GM21390 (cell line): ENCODE data around the gene DNAH17.

Source experiments
- ATAC-seq: cut with Tn5 transposase; IDR thresholded peaks from one replicate; pipeline ENCODE4 v1.9.1; 2021; ENCODE audit not compliant: unreplicated experiment

DNAH17 gene

DNA sequence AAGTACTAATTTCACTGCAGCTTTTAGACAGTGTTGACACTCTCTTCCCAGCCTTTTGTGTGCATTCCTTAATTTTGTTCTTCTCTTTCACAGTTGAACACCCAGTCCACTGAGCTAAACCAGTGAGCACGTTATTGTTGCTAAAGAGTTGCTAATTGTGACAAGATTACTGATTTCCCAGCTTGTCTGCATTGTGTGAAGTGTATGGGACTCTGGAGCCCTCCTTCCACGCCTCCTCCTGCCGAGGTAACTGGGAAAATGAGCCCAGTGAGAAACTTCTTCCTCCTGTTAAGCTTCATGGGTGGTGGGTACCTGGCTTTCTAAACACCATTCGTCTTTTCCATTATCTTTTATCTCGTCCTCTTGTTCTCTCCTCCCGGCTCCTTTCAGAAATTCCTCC, 29.8 kb upstream of the DNAH17 start:
- no peak for ATAC-seq

DNA sequence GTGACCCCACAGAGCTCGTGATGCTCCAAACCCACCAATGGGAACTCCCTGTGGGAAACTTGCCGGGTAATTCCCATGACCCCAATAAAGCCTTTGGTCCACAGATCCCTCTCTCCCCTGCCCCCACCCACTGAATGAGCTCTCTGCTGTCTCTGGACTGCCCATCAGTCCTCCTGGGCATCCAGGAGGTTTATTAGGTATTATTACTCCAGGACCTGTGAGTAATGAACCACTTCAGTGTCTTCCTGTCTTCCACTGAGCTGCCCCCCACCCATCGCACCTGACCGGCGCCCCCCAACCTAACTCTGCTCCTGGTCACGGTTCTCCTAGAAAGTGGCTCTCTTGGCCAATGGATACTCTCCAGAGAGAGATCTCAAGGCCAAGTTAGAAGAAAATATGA, 28.7 kb upstream of the DNAH17 start:
- ATAC-seq: no peak

GRCh38 chr17:78605429-78605828, 28.2 kb upstream of the DNAH17 start:
- ATAC-seq: no peak

- ATAC-seq: no peak
These were observed 25.1 kb upstream of the DNAH17 start for GRCh38 chr17:78602246-78602645.

DNA sequence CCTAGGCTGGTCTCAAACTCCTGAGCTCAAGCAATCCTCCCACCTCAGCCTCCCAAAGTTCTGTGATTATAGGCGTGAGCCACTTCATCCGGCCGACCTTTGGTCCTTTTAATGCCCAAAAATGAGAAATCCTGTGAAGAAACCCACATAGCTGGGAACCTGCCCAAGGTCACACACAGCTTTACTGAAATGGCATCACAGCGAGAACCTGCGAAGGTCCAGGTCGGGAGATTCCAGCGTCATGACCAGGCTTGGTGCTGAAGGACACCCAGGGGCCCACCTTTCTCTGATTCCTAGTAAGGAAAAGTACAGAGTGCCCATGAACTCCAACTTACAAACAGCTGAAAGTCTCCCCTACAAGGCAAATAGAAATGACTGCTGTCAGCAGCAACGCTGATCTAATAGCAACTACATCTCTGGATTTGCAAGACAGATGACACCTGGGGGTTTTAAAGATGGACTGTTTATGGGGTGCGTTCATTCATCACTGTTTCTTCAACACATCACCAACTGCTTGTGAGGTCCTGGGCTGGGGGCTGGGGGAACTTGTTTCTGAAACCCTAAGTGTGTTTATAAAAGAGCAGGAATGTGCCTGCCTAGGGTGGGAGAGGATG, 24.5 kb upstream of the DNAH17 start:
- ATAC-seq: no peak

DNA sequence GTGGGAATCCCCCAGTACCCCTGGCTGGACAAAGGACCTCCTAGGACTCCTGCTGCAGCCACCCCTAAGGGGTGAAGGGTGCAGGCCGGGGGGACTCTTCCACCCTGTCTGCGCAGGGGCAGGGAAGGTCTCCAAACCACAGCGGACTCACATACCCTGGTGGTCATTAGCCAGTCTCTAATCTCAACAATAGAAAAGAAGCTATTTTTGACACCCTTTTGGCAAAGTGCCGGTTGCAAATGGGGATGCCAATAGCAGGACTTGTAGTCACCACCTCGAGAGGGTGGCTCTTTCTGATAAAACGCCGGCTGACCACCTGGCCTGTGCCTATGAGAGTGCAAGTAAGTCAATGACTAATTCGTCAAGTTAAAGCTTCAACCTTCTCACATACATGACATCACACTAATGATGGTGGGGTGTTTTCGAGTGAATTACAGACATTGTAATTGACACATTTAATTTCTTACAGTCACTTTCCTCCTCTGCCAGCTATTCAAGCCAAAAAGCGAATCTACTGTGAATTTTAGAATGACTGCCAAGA, 23.1 kb upstream of the DNAH17 start:
- no peak for ATAC-seq

GRCh38 chr17:78599419-78599818, 22.2 kb upstream of the DNAH17 start:
- ATAC-seq: no peak

DNA sequence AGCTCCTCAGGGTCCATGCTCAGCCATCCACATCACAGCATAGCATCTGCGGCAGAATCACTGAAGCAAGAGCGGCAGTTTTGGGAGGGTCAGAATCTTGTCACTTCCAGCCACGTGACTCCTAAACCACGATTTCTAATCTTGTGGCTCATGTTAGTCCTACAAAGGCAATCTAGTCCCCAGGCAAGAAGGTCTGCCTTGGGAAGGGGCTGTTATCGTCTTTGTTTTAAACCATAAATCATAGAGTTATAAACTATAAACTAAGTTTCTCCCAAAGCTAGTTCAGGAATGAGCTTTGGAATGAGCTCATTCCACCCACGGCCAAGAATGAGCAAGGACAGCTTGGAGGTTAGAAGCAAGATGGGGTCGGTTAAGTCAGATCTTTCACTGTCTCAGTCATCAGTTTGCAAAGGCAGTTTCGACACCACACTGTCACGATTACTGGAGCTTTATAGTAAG, 20.8 kb upstream of the DNAH17 start:
- ATAC-seq: no peak

DNA sequence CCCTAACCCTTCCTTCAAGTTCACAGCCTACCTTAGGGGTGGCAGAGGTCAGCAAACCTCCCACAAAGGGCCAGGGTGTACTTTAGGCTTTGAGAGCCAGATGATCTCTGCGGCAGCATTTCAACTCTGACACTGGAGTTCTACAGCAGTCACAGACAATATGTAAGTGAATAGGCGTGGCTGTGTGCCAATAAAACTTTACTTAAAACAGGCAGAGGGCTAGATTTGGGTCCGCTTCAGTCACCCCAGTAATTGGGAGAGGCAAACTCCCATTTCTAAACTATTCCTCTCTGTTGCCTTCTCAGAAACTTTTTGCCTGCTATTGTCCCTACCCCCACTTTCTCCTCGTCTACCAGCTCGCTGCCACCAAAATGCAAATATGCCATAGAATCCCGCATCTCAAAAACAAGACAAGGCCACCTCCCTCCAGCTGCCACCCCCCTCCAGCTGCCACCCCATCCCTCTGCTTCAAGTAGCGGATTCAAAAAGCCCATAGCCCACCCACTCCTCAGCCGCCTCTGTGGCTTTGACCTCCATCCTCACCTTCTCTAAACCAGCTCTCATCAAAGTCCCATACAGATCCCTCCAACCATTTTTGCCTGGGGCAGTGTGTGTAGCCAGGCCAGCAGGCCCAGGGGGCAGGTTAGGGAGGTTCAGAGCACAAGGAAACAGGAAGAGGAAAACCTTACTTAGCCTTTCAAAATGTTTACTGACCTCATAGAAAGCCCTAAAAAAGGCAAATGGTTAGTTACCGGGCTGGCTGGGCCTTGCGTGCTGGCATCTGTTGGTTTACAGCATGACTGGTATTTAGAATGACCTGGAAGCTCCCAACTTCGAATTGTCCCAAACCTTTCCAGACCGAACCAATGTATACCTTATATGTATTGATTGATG, 19.9 kb upstream of the DNAH17 start:
- no peak for ATAC-seq

- ATAC-seq: no peak
These were observed 18.1 kb upstream of the DNAH17 start for GRCh38 chr17:78595135-78595810.

- no peak for ATAC-seq
These were observed 15.8 kb upstream of the DNAH17 start for GRCh38 chr17:78592991-78593329.

- ATAC-seq: no peak
These were observed 14.1 kb upstream of the DNAH17 start for GRCh38 chr17:78591263-78591671.

GRCh38 chr17:78589885-78590284, 12.7 kb upstream of the DNAH17 start:
- no peak for ATAC-seq

GRCh38 chr17:78589031-78589675, 12.0 kb upstream of the DNAH17 start:
- no peak for ATAC-seq

DNA sequence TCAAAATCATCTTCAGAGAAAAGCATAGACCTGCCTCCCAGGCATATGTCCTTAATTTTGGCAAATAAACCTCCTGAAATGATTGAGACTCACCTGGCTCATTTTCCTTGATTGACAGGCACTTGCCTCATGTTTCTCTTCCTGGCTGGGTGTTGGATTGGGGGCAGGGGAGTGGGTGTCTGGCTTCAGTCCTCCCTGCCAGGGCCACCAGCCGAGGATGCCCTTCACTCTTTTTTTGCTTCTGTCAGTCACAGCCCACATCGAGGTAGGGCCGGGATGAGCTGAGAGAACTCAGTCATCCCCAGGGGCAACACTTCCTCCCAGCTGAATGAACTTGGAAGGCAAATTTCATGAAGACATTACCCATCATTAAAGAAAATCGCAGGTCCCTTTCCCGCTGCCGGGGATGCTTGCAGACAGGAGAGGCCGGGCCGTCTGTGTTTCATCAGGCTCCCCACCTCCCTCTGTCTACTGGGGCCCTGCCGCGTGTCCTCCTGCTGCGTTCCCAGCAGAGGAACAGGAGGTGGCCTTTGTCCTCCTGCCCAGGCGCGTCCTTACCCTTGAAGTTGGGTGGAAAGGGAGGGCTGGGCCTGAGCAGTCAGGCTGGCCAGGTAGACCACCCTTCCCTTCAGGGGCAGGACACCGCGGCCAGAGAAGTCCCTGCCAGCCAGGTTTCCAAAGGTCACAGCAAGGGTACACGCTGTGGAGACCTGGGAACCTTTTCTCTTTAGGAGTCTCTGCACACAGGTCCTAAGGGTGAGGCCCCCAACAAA, 11.2 kb upstream of the DNAH17 start:
- no peak for ATAC-seq

DNA sequence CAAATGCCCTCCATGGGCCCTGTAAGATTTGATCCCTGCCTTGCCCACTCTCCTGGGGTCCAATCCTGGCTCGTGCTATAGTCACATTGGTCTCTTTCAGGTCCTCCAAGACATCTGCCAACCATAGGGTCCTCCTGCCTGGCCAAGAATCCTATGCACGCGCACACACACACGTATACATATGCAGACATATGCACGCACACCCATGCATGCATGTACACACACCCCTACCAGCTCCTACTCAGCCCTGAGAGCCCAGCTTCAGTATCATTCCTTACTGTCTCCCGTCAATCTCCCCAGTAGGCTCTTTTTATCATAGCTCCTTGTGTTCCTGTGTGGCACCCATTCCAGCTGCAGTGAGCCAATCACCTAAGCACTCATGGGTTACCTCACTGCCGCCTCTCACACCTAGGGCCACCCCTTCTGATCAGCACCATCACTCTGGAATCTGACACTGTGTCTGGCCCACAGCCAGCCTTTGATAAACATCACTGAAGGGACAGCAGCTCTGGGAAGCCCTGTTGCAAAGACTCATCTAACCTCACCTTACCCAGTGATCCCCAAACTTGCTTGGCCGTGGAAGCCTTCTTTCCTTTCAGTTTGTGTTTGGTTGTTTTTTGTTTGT, 7.9 kb upstream of the DNAH17 start:
- no peak for ATAC-seq

DNA sequence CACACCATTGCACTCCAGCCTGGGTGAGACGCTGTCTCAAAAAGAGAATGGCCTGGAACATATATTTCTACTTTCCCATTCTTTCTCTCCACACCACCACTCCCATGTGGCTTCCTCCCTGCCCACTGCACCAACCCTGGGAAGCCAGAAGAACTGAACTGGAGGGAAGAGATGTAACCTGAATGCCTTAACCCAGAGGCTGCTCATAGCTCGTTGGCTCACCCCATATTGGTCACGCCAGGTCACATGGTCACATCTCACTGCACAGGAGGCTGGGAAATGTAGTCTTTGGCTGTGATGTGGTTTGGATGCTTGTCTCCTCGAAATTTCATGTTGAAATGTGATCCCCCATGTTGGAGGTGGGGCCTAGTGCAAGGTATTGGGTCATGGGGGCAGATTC, 5.9 kb upstream of the DNAH17 start:
- no peak for ATAC-seq

- no peak for ATAC-seq
These were observed 4.1 kb upstream of the DNAH17 start for GRCh38 chr17:78581304-78581703.

DNA sequence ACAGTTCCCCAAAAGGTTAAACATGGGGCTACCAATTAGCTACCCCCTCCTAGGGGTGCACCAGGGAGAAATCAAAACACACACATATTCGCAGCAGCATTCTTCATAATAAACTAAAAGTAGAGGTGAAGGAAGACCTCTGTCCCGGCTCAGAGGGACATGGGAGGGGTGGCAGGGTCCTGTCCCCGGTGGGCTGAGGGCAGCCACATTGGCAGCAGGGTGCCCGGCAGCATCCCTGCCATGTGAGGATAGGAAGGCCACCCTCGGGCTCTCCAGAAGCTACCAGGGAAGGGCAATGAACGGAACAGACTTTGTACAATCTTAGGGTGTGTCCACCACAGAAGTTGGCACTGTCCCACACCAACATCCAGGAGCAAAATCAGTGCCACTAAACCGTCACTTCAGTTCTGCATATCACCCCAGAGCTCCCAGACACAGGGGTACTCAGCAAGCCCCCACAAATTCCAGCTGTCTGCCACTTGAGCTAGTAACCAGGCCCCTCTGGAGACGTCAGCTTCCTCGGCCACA, 3.1 kb upstream of the DNAH17 start:
- no peak for ATAC-seq
